HepG2 (cell line): Measurements from ENCODE around the gene SLC5A10. TPM values are rescaled to one million over a fixed set of nuclear protein-coding genes. Genes with fewer than 3 reads are reported as not detected.
A peak's percentile ranks its signal among the peaks of the same experiment; 100 is the strongest.

Experiments used
- AFF4 ChIP-seq: sonication (generic); formaldehyde crosslinking; IDR thresholded peaks from 2 replicates; pipeline ENCODE4 v1.4.0; 2020; ENCODE audit warnings: missing genetic modification reagents
- AGO2 ChIP-seq: fragments of 200-400 bp; formaldehyde crosslinking; optimal IDR thresholded peaks from 2 replicates; pipeline ENCODE3; 2017; ENCODE audit warnings: mild to moderate bottlenecking, low read depth, low read length, moderate library complexity
- BCL6 ChIP-seq: IDR thresholded peaks from 2 replicates; pipeline ENCODE4 v1.6.1; 2016; ENCODE audit warnings: missing genetic modification reagents, missing compliant biosample characterization
- CCAR2 ChIP-seq: fragments of 200-400 bp; formaldehyde crosslinking; optimal IDR thresholded peaks from 2 replicates; pipeline ENCODE3; 2018; ENCODE audit warnings: low read depth, mild to moderate bottlenecking, low read length, moderate library complexity
- DNMT1 ChIP-seq: sonication (generic); formaldehyde crosslinking; IDR thresholded peaks from 2 replicates; pipeline ENCODE4 v1.5.1; 2020; ENCODE audit warnings: mild to moderate bottlenecking, missing genetic modification reagents
- DNMT3B ChIP-seq: conservative IDR thresholded peaks from 2 replicates; pipeline ENCODE4 v1.6.1; 2016; ENCODE audit warnings: missing biosample characterization, control low read depth
- GZF1 ChIP-seq: sonication (generic); formaldehyde crosslinking; IDR thresholded peaks from 2 replicates; pipeline ENCODE4 v1.5.1; 2020; ENCODE audit warnings: mild to moderate bottlenecking, missing genetic modification reagents
- JUN ChIP-seq: sonication (generic); formaldehyde crosslinking; IDR thresholded peaks from 2 replicates; pipeline ENCODE4 v1.4.0; 2020; ENCODE audit warnings: mild to moderate bottlenecking, missing genetic modification reagents
- MAFF ChIP-seq: IDR thresholded peaks from 2 replicates; pipeline ENCODE4 v1.6.1; 2011; ENCODE audit warnings: low read depth, low read length, improper control_type of control experiment
- MATR3 ChIP-seq: sonication (generic); formaldehyde crosslinking; IDR thresholded peaks from 2 replicates; pipeline ENCODE4 v1.4.0; 2020; ENCODE audit warnings: missing genetic modification reagents
- PREB ChIP-seq: sonication (generic); formaldehyde crosslinking; IDR thresholded peaks from 2 replicates; pipeline ENCODE4 v1.4.0; 2020; ENCODE audit warnings: missing genetic modification reagents
- SP140L ChIP-seq: sonication (generic); formaldehyde crosslinking; IDR thresholded peaks from 2 replicates; pipeline ENCODE4 v1.4.0; 2020; ENCODE audit warnings: missing genetic modification reagents, borderline replicate concordance
- SRSF4 ChIP-seq: fragments of 200-400 bp; formaldehyde crosslinking; IDR thresholded peaks from one replicate; pipeline ENCODE4 v1.6.1; 2018; ENCODE audit warnings: mild to moderate bottlenecking, low read depth, low read length, moderate library complexity; ENCODE audit not compliant: poor library complexity, severe bottlenecking
- SUZ12 ChIP-seq: fragments of 150-350 bp; IDR thresholded peaks from 2 replicates; pipeline ENCODE4 v1.6.1; 2014; ENCODE audit warnings: low read depth, low read length
- TAF1 ChIP-seq: sonication (generic); formaldehyde crosslinking; IDR thresholded peaks from 2 replicates; pipeline ENCODE4 v1.4.0; 2020; ENCODE audit warnings: missing genetic modification reagents
- TERF1 ChIP-seq: sonication (generic); formaldehyde crosslinking; IDR thresholded peaks from 2 replicates; pipeline ENCODE4 v1.8.0; 2022; ENCODE audit warnings: mild to moderate bottlenecking, missing genetic modification reagents, moderate library complexity
- TOE1 ChIP-seq: sonication (generic); formaldehyde crosslinking; IDR thresholded peaks from 2 replicates; pipeline ENCODE4 v1.4.0; 2020; ENCODE audit warnings: mild to moderate bottlenecking, missing genetic modification reagents
- TP53 ChIP-seq: sonication (generic); formaldehyde crosslinking; conservative IDR thresholded peaks from 2 replicates; pipeline ENCODE4 v1.4.0; 2020; ENCODE audit warnings: missing genetic modification reagents
- XBP1 ChIP-seq: sonication (generic); formaldehyde crosslinking; IDR thresholded peaks from 2 replicates; pipeline ENCODE4 v1.5.0; 2020; ENCODE audit warnings: missing genetic modification reagents
- YEATS4 ChIP-seq: sonication (generic); formaldehyde crosslinking; IDR thresholded peaks from 2 replicates; pipeline ENCODE4 v1.4.0; 2020; ENCODE audit warnings: missing genetic modification reagents, borderline replicate concordance
- ZNF414 ChIP-seq: sonication (generic); formaldehyde crosslinking; IDR thresholded peaks from 2 replicates; pipeline ENCODE4 v1.5.0; 2020; ENCODE audit warnings: missing genetic modification reagents
- ZNF510 ChIP-seq: sonication (generic); formaldehyde crosslinking; IDR thresholded peaks from 2 replicates; pipeline ENCODE4 v1.4.0; 2020; ENCODE audit warnings: low read depth, mild to moderate bottlenecking, missing genetic modification reagents
- ZNF530 ChIP-seq: sonication (generic); formaldehyde crosslinking; IDR thresholded peaks from 2 replicates; pipeline ENCODE4 v1.5.0; 2020; ENCODE audit warnings: low read depth, mild to moderate bottlenecking, missing genetic modification reagents
- ZNF672 ChIP-seq: sonication (generic); formaldehyde crosslinking; IDR thresholded peaks from 2 replicates; pipeline ENCODE4 v1.8.1; 2022; ENCODE audit warnings: missing genetic modification reagents
- ZNF775 ChIP-seq: sonication (generic); formaldehyde crosslinking; IDR thresholded peaks from 2 replicates; pipeline ENCODE4 v1.4.0; 2020; ENCODE audit warnings: missing genetic modification reagents, mild to moderate bottlenecking, moderate library complexity, borderline replicate concordance
- polyA plus RNA-seq, 8 experiments: library from polyadenylated mRNA; depleted of rRNA in 3 of 8; stranded (reverse) in 7 of 8; unstranded in 1 of 8; fragments of >200 nt; fragmentation: Illumina TruSeq in 4 of 8; extraction: Trizol in 4 of 8; gene quantifications; 2 replicates each; pipeline versions ENCODE4 v1.2.1 to v1.2.3, GENCODE V29; 2011 to 2016; ENCODE audit warnings: low read depth in 4 of 8, missing spikeins in 1 of 8, mixed read lengths in 1 of 8; ENCODE audit not compliant: insufficient read depth in 1 of 8
- total RNA-seq, 5 experiments: library from RNA; depleted of rRNA; stranded (reverse); fragments of >200 nt; fragmentation: Illumina TruSeq; extraction: Trizol; gene quantifications; 2 replicates each; pipeline ENCODE4 v1.2.3, GENCODE V29; 2016; ENCODE audit warnings: low read depth in 1 of 5

SLC5A10 gene
- total and polyA plus RNA-seq, 2 of the 13 experiments (the other 11 are each of a cell fraction or from before 2014, with no cell fraction given), result 0.05 TPM; not detected in 1

- no peak for TF ChIP-seq ZNF775 (CRISPR knock-in tag)
- no peak for TF ChIP-seq AGO2
- no peak for TF ChIP-seq DNMT3B (CRISPR knock-in tag)
- peak; percentile 12; the same call in 1 of the 2 replicates for TF ChIP-seq BCL6
- TF ChIP-seq SP140L (CRISPR knock-in tag), result no peak
- no peak for TF ChIP-seq SRSF4
- TF ChIP-seq CCAR2, result no peak
- no peak; the same call in 1 of the 2 replicates for TF ChIP-seq TP53 (CRISPR knock-in tag)
- no peak for TF ChIP-seq JUN (CRISPR knock-in tag)
- no peak for TF ChIP-seq TERF1 (CRISPR knock-in tag)
- TF ChIP-seq AFF4 (CRISPR knock-in tag), result no peak
- no peak for TF ChIP-seq PREB (CRISPR knock-in tag)
- TF ChIP-seq TAF1 (CRISPR knock-in tag), result peak; percentile 53; the same call in 1 of the 2 replicates
- peak; percentile 72; the same call in 1 of the 2 replicates for TF ChIP-seq YEATS4
- no peak for TF ChIP-seq ZNF672 (CRISPR knock-in tag)
- no peak for TF ChIP-seq SUZ12
- TF ChIP-seq MAFF, result no peak
- 0 out of 2 replicates have a peak, but pooled peaks have one; percentile 60 for TF ChIP-seq TOE1 (CRISPR knock-in tag)
- no peak for TF ChIP-seq ZNF510
- no peak for TF ChIP-seq ZNF530 (CRISPR knock-in tag)
- no peak for TF ChIP-seq GZF1 (CRISPR knock-in tag)
- no peak for TF ChIP-seq MATR3 (CRISPR knock-in tag)
- no peak for TF ChIP-seq XBP1 (CRISPR knock-in tag)
- TF ChIP-seq ZNF414, result no peak
- no peak for TF ChIP-seq DNMT1 (CRISPR knock-in tag)
Measured at GRCh38 chr17:19004421-19005136, 52.6 kb downstream of the SLC5A10 start, which contains the start of gene FAM83G (continued).
